Nephron (organoid): ENCODE measurements around the gene DCLK3.

Experiments used
- H3K27ac Mint-ChIP-seq, 3 experiments: 2 replicates each; pipeline ENCODE4 v1.8.0; 2020; ENCODE audit warnings: mixed read lengths in 3 of 3, mild to moderate bottlenecking in 2 of 3, moderate library complexity in 1 of 3
- H3K27me3 Mint-ChIP-seq: 2 replicates; pipeline ENCODE4 v1.8.0; 2021; ENCODE audit warnings: low read depth, mild to moderate bottlenecking, moderate library complexity, mixed read lengths
- H3K36me3 Mint-ChIP-seq: 2 replicates; pipeline ENCODE4 v1.8.0; 2020; ENCODE audit warnings: low read depth, mixed read lengths
- H3K4me1 Mint-ChIP-seq: 2 replicates; pipeline ENCODE4 v1.8.0; 2020; ENCODE audit warnings: mixed read lengths
- H3K4me3 Mint-ChIP-seq, 3 experiments: 2 replicates each; pipeline ENCODE4 v1.8.0; 2020; ENCODE audit warnings: mild to moderate bottlenecking in 3 of 3, mixed read lengths in 3 of 3, moderate library complexity in 2 of 3
- H3K9me3 Mint-ChIP-seq: 2 replicates; pipeline ENCODE4 v1.8.0; 2020; ENCODE audit warnings: mixed read lengths
- TF ChIP-seq, protein P1 (sequence below), 3 experiments: fragments of 200-600 bp; sonication (generic); IDR thresholded peaks; one replicate each; pipeline ENCODE4 v1.5.0; 2021; ENCODE audit warnings: antibody characterized with exemption in 3 of 3; ENCODE audit not compliant: unreplicated experiment in 3 of 3

DCLK3 gene

DNA sequence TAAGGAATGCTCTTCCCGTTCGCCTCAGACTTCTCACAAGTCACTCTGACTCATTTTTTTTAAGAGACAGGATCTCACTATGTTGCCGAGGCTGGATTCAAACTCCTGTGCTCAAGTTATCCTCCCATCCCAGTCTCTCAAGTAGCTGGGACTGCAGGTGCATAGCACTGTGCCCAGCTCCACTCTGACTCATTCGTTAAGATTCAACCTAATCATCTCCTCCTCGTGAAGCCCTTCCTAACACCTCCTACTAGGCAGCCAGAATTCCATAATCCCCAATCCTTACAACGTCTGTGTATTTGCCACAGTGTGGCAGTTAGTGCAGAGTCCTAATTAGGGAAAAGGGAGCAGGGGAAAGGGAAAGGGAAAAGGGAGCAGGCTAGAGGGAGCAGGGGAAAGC, 26.4 kb upstream of the DCLK3 start:
- H3K36me3 Mint-ChIP-seq, result no peaks in the 10 kb centered on the region
- no peaks in the 10 kb centered on the region for H3K9me3 Mint-ChIP-seq
- H3K4me1 Mint-ChIP-seq, result no peaks in the 10 kb centered on the region
- peaks cover 15% of the 10 kb centered on the region for H3K27me3 Mint-ChIP-seq
- TF ChIP-seq, protein P1, sequence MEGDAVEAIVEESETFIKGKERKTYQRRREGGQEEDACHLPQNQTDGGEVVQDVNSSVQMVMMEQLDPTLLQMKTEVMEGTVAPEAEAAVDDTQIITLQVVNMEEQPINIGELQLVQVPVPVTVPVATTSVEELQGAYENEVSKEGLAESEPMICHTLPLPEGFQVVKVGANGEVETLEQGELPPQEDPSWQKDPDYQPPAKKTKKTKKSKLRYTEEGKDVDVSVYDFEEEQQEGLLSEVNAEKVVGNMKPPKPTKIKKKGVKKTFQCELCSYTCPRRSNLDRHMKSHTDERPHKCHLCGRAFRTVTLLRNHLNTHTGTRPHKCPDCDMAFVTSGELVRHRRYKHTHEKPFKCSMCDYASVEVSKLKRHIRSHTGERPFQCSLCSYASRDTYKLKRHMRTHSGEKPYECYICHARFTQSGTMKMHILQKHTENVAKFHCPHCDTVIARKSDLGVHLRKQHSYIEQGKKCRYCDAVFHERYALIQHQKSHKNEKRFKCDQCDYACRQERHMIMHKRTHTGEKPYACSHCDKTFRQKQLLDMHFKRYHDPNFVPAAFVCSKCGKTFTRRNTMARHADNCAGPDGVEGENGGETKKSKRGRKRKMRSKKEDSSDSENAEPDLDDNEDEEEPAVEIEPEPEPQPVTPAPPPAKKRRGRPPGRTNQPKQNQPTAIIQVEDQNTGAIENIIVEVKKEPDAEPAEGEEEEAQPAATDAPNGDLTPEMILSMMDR (IDR thresholded peaks at IDR 0.05; ENCODE audit: unreplicated experiment in 3 of 3), result no peak
- no peak overlapping the region for H3K27ac Mint-ChIP-seq
- H3K4me3 Mint-ChIP-seq, result no peak overlapping the region

DNA sequence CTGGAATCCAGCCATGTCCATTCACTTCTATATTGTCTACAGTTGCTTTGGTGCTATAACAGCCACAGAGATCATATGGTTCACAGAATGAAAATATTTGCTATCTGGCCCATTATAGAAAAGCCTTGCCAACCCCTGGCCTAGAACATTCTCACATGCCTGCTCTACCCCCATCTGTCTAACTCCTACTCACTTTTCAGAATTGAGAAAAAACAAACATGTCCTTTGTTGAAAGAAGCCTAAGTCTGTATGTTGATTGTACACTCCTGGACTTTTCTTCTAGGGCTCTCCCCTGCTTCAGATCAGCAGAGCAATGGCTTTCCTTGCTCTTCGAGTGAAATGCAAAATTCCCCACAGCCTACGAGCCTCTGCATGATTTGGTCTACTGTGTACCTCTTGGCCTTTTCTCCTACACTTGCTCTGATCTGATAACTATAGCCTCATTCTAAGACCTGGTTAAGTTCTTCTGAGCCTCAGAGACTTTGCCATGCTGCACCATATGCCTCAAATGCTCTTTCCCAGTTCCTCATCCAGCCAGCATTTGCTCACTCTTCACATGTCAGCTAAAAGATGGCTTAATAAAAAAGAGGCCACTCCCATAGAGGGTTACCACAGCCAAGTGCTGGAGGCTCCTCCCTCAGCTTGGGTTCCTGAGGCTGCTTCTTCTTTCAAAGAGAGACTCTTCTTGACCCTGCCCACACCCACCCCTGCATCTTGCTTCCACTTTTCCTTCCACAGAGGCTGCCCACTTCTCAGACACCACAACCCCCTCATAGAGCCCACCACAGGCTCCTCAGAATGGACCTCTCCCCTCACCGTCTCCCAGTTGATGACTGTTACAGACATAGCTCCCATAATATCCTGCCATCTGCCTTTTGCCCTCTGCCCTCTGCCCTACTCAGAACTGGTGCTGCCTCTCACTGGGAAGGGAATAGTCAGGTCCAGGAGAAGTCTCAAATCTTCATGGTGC, 22.9 kb upstream of the DCLK3 start:
- TF ChIP-seq, protein P1 (IDR thresholded peaks at IDR 0.05; ENCODE audit: unreplicated experiment in 3 of 3), result no peak

DNA sequence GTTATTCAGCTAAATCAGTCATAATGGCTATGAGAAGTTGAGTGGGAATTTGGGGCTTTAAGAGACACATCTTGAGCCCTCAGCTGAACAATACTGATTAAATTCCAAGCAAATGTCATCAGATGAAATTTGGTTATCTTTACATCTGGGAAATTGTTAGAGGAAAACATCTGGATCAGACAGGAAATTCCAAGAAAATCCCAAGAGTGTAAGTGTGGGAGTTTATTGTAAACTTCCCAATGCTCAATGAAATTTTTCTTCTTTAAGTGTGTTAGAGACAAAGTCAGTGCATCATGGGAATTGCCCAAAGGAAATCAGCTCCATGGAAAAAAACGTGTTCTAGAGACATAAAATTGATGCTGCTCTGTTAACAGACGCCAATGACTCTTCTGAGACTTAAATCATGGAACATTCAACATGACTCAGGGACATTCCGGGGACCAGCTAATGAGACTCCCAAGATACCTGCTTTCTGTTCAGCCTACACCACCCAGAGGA, 19.8 kb upstream of the DCLK3 start:
- Mint-ChIP-seq H3K4me3 (no peak overlapping the region), H3K9me3 (no peaks in the 10 kb centered on the region), H3K27me3 (no peaks in the 10 kb centered on the region), H3K4me1 (peaks cover 16% of the 10 kb centered on the region), H3K36me3 (no peaks in the 10 kb centered on the region), H3K27ac (peak overlapping the region; percentile 56 to 80 (median 65))
- TF ChIP-seq, protein P1 (IDR thresholded peaks at IDR 0.05; ENCODE audit: unreplicated experiment in 3 of 3), result no peak

More for the DNA sequence above, 22.9 kb upstream of the DCLK3 start:
- H3K36me3 Mint-ChIP-seq, result no peaks in the 10 kb centered on the region
- no peaks in the 10 kb centered on the region for H3K9me3 Mint-ChIP-seq
- H3K4me1 Mint-ChIP-seq, result peaks cover 3% of the 10 kb centered on the region
- H3K27me3 Mint-ChIP-seq, result peaks cover 15% of the 10 kb centered on the region
- no peak overlapping the region for H3K4me3 Mint-ChIP-seq
- no peak overlapping the region for H3K27ac Mint-ChIP-seq

DNA sequence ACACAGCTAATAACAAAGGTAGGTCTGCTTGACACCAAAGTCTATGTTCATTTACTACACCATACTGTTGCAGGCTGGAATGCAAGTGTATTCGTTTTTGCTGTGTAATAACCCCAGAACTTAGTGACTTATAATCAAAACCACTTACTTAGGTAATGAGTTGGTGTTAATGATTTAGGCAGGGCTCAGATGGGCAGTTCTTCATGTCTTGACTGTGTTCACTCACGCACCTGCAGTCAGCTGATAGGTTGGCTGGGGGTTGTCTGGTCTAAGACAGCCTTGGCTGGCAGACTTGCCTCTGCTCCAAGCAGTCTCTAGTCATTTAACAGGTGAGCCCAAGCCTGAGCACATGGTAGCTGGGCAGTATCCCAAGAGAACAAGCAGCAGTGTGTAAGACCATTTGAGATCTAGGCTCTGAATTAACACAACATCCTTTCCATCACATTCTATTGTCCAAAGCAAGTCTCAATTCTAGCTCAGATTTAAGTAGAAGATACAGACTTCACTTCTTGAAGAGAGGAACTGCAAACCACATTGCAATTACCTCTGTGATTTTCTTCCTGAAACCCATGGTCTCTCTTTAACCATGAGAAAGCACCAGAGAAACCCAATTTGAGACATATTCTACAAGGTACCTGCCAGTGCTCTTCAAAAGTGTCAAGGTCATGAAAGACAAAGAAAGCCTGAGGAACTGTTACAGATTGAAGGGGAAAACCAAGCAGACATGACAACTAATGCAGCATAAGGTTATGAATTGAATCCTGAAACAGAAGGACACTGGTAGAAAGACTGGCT, 13.3 kb upstream of the DCLK3 start:
- TF ChIP-seq, protein P1 (IDR thresholded peaks at IDR 0.05; ENCODE audit: unreplicated experiment in 3 of 3), result no peak
- peaks cover 3% of the 10 kb centered on the region for H3K27me3 Mint-ChIP-seq
- no peaks in the 10 kb centered on the region for H3K9me3 Mint-ChIP-seq
- no peak overlapping the region for H3K4me3 Mint-ChIP-seq
- peaks cover 42% of the 10 kb centered on the region for H3K4me1 Mint-ChIP-seq
- H3K36me3 Mint-ChIP-seq, result no peaks in the 10 kb centered on the region
- no peak overlapping the region for H3K27ac Mint-ChIP-seq

DNA sequence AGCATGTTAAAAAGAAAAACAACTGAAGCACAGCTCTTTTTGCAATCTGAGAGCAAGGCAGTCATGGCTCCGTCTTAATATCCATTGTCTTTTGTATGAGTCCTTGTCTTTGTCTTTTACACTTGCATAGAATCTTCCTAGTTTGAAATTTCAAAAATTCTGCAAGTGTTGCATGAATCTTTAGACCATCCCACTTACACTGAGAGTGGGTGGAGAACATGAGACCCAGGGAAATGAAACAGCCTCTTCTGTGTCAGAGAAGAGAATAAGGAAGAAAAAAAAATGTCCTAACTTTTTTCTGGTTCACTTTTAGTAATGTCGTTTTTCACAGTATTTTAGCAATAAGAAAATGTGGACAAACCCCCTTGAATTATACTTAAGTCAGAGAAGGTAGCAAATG, 12.1 kb upstream of the DCLK3 start:
- Mint-ChIP-seq H3K27me3 (peaks cover 3% of the 10 kb centered on the region), H3K27ac (peak overlapping the region in 2 of 3 experiments; percentile 22 to 26), H3K36me3 (no peaks in the 10 kb centered on the region), H3K4me3 (no peak overlapping the region), H3K9me3 (no peaks in the 10 kb centered on the region), H3K4me1 (peaks cover 31% of the 10 kb centered on the region)
- TF ChIP-seq, protein P1 (IDR thresholded peaks at IDR 0.05; ENCODE audit: unreplicated experiment in 3 of 3), result no peak
